GM21619 (cell line): Measurements from ENCODE around the gene GAGE13.
"Not testable (repeated sequence)": the region's sequence is repeated elsewhere in the genome, so short reads cannot be mapped to it uniquely, and the experiment has no call there.

Experiments used
- ATAC-seq: cut with Tn5 transposase; IDR thresholded peaks from one replicate; pipeline ENCODE4 v1.9.1; 2021; ENCODE audit not compliant: unreplicated experiment

GAGE13 gene

DNA sequence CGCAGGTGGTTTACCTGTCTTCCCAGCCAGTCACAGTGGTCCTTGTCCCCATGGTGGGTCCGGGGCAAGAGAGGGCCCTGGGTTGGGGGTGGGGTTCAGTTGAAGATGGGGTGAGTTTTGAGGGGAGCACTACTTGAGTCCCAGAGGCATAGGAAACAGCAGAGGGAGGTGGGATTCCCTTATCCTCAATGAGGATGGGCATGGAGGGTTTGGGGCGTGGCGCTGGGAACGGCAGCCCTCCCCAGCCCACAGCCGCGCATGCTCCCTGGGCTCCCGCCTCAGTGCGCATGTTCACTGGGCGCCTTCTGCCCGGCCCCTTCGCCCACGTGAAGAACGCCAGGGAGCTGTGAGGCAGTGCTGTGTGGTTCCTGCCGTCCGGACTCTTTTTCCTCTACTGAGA lies at the start of gene GAGE13:
Gene GAGE13, plus strand, starts transcription at position 301 of the 400 bp plus-strand sequence. CDS start 1,156 bp downstream, outside the sequence.
- not testable (repeated sequence) for ATAC-seq

DNA sequence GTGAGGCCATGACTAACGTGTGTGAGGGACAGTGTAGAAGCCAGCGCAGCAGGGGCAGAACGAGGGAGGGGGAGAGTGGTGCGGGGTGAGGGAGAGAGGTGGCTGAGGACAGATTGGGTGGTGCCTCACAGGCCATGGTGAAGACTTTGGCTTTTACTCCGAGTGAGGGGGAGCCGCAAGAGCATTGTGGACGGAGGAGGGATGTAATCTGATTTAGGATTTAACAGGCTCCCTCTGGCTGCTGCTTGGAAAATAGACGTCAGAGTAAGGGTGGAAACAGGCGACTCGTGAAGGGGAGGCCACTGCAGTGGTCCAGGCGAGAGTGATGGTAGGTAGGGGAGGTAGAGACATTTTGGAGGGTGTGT lies 48.8 kb upstream of the GAGE13 start:
- ATAC-seq, result no peak

- no peak for ATAC-seq
Measured at GRCh38 chrX:49284212-49284611, 47.2 kb upstream of the GAGE13 start.

DNA sequence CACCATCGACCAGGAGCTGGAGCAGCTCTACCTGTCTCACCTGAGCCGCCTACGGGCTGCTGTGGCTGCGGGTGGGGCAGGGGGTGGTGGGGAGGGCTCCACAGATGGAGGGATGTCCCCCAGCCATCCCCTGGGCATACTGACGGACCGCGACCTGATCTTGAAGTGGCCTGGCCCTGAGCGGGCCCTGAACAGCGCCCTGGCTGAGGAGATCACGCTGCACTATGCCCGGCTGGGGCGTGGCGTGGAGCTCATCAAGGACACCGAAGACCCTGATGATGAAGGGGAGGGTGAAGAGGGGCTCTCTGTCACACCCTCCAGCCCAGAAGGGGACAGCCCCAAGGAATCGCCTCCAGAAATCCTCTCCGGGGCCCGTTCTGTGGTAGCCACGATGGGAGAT lies 45.2 kb upstream of the GAGE13 start:
- ATAC-seq, result no peak

DNA sequence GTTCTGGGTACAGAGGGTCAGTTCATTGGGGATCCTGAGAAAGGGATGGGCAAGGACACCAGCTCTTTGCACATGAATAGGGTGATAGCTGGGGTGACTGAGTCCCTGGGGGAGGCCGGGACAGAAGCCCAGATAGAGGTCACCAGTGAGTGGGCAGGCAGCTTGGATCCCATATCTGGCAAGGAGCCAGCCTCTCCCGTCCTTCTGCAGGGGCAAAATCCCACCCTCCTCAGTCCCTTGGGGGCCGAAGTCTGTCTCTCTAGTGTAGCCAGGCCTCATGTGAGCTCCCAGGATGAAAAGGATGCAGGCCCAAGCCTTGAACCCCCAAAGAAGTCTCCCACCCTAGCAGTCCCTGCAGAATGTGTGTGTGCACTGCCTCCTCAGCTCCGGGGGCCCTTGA lies 44.8 kb upstream of the GAGE13 start:
- no peak for ATAC-seq

- no peak for ATAC-seq
Measured at GRCh38 chrX:49287665-49288064, 43.7 kb upstream of the GAGE13 start.

- no peak for ATAC-seq
Measured at GRCh38 chrX:49290215-49290614, 41.2 kb upstream of the GAGE13 start.

GRCh38 chrX:49291615-49292337 lies 39.6 kb upstream of the GAGE13 start:
- ATAC-seq, result no peak

- ATAC-seq, result no peak
Measured at GRCh38 chrX:49292400-49293362, 38.7 kb upstream of the GAGE13 start.

DNA sequence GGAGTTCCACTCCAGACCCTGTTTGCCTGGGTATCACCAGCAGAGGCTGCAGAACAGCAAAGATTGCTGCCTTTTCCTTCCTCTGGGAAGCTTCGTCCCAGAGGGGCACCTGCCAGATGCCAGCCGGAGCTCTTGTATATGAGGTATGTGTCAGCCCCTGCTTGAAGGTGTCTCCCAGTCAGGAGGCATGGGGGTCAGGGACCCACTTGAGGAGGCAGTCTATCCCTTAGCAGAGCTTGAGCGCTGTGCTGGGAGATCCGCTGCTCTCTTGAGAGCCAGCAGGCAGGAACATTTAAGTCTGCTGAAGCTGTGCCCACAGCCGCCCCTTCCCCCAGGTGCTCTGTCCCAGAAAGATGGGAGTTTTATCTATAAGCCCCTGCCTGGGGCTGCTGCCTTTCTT lies 32.1 kb upstream of the GAGE13 start:
- not testable (repeated sequence) for ATAC-seq

- ATAC-seq, result no peak
Measured at GRCh38 chrX:49300703-49301102, 30.7 kb upstream of the GAGE13 start.

- no peak for ATAC-seq
Measured at GRCh38 chrX:49303346-49303745, 28.0 kb upstream of the GAGE13 start, which contains the start of gene GAGE10. TSS of gene GAGE10 (plus strand) at chrX:49303646. CDS start at chrX:49304860, 1,214 bp downstream.

GRCh38 chrX:49307775-49308174 lies 23.6 kb upstream of the GAGE13 start:
- ATAC-seq, result not testable (repeated sequence)

DNA sequence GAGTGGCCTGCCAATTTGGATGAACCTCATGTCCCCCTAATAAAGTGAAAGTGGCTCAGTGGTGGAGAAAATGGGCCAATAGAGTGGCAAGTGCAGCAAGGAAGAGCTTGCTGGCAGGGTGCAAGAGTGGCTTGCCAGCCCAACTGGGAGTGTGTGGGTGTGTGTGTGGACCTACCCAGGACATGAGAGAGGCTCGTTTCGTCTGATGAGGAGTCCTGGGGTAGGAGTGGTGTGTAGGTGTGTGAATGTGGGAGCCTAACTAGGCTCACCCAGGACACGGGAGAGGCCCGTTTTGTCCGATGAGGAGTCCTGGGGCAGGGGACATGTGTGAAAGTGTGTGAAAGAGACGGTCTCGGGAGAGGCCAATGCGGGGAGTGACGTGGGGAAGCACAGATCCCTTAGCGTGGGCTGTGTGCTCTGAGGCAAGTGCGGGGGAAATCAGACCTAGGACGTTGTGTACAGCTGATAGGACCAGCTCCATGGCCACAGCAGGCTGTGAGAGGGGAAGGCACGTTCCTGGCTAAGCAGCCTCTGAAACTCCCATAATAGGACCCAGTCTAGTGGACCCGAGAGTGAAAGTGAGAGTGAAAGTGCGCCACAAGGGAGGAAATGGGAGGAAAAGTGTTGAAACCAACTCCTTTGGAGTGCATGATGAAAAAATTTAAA lies 22.6 kb upstream of the GAGE13 start:
- no peak for ATAC-seq

DNA sequence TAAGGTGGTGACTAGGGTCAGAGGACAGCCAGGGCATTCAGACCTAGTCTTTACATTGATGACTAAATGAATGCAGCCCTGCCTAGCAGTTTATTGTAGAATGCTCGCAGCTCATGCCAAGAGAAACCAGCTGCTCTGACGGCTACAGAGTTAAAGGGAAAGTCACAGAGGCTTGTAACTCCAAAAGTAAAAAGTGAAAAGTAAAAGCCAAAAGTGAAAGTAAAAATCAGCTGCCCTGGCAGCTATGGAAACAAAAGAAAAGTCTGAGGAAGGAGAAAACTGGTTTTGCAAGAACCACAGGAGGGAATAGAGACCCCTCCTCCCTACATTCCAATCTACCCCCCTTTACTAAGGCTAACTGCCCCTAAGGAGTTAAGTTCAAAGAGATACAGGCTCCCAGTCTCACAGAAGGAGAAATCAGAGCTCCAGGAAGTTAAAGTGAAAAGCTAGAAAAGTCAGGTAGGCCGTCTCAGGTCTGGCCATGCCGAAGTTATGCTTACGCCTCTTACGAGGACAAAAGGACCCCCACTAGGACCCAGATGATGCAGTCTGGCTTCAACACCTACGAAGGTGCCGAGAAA lies 21.9 kb upstream of the GAGE13 start:
- ATAC-seq, result no peak

DNA sequence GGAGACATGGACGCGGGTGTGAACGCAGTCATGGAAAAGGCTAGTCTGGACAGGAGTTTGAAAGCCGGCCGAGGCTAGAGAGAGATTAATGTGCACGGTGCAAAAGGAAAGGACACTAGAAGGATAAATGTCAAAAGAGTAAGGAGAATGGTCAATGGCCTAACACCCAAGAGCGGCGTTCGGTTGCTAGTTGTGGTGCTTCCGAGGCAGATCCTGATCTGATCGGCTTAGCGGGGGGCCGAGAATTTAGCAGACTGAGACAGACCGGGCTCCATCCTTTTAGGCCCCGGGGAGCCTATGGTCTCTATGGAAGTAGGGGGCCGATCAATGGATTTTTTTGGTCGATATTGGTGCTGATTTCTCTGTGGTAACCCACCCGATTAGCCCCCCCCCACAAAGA lies 21.0 kb upstream of the GAGE13 start:
- no peak for ATAC-seq

GRCh38 chrX:49312176-49312575 lies 19.2 kb upstream of the GAGE13 start:
- ATAC-seq, result no peak

GRCh38 chrX:49316085-49316484 lies 15.3 kb upstream of the GAGE13 start:
- no peak for ATAC-seq

DNA sequence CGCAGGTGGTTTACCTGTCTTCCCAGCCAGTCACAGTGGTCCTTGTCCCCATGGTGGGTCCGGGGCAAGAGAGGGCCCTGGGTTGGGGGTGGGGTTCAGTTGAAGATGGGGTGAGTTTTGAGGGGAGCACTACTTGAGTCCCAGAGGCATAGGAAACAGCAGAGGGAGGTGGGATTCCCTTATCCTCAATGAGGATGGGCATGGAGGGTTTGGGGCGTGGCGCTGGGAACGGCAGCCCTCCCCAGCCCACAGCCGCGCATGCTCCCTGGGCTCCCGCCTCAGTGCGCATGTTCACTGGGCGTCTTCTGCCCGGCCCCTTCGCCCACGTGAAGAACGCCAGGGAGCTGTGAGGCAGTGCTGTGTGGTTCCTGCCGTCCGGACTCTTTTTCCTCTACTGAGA lies 9.6 kb upstream of the GAGE13 start, which contains the start of gene GAGE12J:
Gene GAGE12J, plus strand, starts transcription at position 301 of the 400 bp plus-strand sequence. CDS start 1,157 bp downstream, outside the sequence.
- not testable (repeated sequence) for ATAC-seq

DNA sequence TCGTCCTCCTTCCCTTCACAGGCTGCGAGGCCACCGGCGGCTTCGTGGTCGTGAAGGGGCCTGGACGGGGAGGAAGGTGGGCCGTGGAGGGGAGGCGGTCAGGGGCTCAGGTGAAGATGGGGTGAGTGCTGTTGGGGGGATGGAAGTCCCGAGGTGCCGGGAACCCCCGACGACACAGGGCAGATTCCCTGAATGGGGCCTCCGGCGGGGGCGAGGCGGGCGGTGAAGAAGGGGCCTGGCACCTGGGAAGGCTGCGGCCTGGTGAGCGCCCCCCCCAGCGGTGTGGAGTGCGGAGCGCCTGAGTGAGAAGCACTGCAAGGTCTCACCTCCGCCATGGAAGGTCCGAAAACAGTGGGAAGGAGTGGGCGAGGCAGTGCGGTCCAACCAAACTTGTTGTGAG lies 9.1 kb upstream of the GAGE13 start:
- not testable (repeated sequence) for ATAC-seq

GRCh38 chrX:49323735-49324134 lies 7.6 kb upstream of the GAGE13 start:
- ATAC-seq, result not testable (repeated sequence)
